ENCODE results near the gene GOLGA6L6. TPM values are rescaled to one million over a fixed set of nuclear protein-coding genes. Genes with fewer than 3 reads are reported as not detected.
"Not testable (repeated sequence)": the region's sequence is repeated elsewhere in the genome, so short reads cannot be mapped to it uniquely, and the experiment has no call there.

Gene GOLGA6L6, protein sequence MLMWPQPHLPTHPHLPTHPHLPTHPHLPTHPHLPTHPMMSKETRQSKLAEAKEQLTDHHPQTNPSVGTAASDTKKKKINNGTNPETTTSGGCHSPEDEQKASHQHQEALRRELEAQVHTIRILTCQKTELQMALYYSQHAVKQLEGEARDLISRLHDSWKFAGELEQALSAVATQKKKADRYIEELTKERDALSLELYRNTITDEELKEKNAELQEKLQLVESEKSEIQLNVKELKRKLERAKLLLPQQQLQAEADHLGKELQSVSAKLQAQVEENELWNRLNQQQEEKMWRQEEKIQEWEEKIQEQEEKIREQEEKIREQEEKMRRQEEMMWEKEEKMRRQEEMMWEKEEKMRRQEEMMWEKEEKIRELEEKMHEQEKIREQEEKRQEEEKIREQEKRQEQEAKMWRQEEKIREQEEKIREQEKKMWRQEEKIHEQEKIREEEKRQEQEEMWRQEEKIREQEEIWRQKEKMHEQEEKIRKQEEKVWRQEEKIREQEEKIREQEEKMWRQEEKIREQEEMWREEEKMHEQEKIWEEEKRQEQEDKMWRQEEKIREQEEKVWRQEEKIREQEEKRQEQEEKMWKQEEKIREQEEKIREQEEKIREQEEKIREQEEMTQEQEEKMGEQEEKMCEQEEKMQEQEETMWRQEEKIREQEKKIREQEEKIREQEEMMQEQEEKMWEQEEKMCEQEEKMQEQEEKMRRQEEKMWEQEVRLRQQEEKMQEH
- not detected for total RNA-seq

GRCh38 chr15:20541700-20542099, at the start of gene GOLGA6L6:
GOLGA6L6 (minus strand) TSS chr15:20541800; CDS start chr15:20541709, 91 bp downstream.
- H3K36me3 ChIP-seq; intact Hi-C loops (cut with DNase I); H3K4me1 ChIP-seq; H3K9me3 ChIP-seq; H3K4me3 ChIP-seq (replicated peaks in 1 of 3); DNase-seq; H3K27ac ChIP-seq; H3K27me3 ChIP-seq: not testable (repeated sequence)
- WGBS, 2 donors: 73% methylated on average over 4 of the region's 7 CpGs; no CpG with 5 or more reads in 1 of the 2 donors

DNA sequence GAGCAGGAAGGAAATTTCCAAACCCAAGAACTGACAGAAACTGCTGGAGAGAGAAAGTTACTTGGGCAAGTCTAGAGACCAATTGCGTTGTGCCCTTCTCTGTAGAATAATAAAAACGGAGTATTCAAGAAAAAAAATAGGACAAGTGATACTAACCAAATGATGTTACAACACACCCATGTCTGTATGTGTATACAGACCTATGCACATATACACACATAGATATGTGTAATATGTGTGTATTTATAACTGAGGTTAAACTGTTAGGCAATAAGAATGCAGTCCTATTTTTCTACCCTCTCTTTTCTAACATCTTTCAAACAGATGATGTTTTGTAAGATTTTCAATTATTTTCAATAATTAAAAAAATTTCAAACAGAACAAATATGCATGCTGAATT, 48.5 kb upstream of the GOLGA6L6 start:
- H3K4me3 ChIP-seq (replicated peaks in 1 of 3); H3K27me3 ChIP-seq; H3K4me1 ChIP-seq; H3K9me3 ChIP-seq; DNase-seq; intact Hi-C loops (cut with DNase I); H3K27ac ChIP-seq; H3K36me3 ChIP-seq: not testable (repeated sequence)
- no CpG with 5 or more reads among the region's 2 CpGs for WGBS, 2 donors

GRCh38 chr15:20586821-20587220, 45.2 kb upstream of the GOLGA6L6 start:
- H3K9me3 ChIP-seq, H3K36me3 ChIP-seq: not testable (repeated sequence)
- 60 to 88% methylated on average over 2 of the region's 3 CpGs for WGBS, 2 donors

GRCh38 chr15:20582726-20583115, 41.1 kb upstream of the GOLGA6L6 start:
- H3K36me3 ChIP-seq; intact Hi-C loops (cut with DNase I); H3K27ac ChIP-seq; DNase-seq; H3K4me1 ChIP-seq; H3K9me3 ChIP-seq; H3K4me3 ChIP-seq (replicated peaks in 1 of 3); H3K27me3 ChIP-seq: not testable (repeated sequence)
- 61 to 90% methylated on average over 2 to 9 of the region's 18 CpGs for WGBS, 2 donors

More at GRCh38 chr15:20586821-20587220, 45.2 kb upstream of the GOLGA6L6 start:
- H3K27me3 ChIP-seq; H3K4me1 ChIP-seq; DNase-seq; H3K27ac ChIP-seq; intact Hi-C loops (cut with DNase I); H3K4me3 ChIP-seq (replicated peaks in 1 of 3): not testable (repeated sequence)

DNA sequence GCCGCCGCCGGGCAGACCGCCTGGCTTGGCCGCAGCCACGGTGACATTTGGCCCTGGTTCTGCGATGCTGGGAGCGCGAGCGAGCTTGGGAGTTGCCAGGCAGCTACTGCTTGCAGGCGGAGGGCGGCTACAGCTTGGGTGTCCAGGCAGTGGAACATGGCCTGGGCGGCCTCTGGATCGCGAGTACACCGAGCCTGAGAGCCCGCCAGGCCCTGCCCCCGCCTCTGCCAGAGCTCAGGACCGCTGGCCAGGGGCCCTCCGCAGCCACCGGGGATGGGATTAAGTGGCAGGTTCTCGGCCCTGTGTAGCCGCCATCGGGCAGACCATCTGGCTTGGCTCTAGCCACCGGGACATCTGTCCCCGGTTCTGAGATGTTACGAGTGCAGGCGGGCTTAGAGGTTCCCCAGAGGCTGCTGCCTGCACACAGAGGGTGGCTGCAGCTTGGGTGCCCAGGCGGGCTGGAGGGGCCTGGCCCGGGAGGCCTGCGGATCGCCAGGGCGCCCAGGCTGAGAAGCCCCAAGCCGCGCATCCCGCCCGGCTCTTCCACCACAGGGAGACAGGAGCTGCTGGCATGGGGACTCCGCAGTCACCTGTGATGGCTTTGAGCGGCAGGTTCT, 40.6 kb upstream of the GOLGA6L6 start:
- DNase-seq; intact Hi-C loops (cut with DNase I); H3K27me3 ChIP-seq; H3K4me1 ChIP-seq; H3K4me3 ChIP-seq (replicated peaks in 1 of 3); H3K9me3 ChIP-seq; H3K27ac ChIP-seq; H3K36me3 ChIP-seq: not testable (repeated sequence)
- no CpG with 5 or more reads among the region's 39 CpGs for WGBS, 2 donors

DNA sequence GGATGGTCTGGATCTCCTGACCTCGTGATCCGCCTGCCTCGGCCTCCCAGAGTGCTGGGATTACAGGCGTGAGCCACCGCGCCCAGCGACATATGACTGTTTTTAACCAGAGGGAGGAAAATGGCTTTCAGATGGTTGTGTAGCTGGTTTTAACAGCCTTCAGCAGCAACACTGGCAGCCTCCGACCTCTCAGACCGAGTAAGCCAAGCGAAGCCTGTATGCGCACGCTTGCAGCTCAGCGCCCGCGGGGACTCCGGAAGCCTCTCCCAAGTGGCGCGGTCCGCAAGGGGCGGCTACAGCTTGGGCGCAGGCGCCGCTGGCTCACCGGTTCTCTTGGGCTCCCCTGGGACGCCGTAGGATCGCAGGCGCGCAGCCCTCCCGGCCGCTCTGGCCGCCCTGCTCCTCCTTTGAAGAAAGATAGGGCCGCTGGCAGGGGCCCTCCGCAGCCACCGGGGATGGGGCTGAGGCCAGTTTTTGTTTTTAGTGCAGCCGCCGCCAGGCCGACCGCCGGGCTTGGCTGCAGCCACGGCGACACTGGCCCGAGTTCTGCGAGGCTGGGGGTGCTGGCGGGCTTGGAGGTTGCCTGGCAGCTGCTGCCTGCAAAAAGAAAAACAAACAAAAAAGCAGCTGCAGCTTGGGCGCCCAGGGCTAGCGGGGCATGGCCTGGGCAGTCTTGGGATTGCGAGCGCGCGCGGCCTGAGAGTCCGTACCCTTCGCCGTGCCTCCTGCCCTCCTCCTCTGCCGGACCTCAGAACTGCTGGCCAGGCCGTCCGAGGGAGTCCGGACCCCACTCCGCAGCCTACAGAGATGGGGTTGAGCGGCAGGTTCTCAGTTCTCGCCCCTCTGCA, 39.9 kb upstream of the GOLGA6L6 start:
- H3K9me3 ChIP-seq; H3K27ac ChIP-seq; DNase-seq; H3K4me1 ChIP-seq; intact Hi-C loops (cut with DNase I); H3K4me3 ChIP-seq (replicated peaks in 1 of 3); H3K36me3 ChIP-seq; H3K27me3 ChIP-seq: not testable (repeated sequence)
- WGBS, 2 donors: no CpG with 5 or more reads among the region's 62 CpGs

DNA sequence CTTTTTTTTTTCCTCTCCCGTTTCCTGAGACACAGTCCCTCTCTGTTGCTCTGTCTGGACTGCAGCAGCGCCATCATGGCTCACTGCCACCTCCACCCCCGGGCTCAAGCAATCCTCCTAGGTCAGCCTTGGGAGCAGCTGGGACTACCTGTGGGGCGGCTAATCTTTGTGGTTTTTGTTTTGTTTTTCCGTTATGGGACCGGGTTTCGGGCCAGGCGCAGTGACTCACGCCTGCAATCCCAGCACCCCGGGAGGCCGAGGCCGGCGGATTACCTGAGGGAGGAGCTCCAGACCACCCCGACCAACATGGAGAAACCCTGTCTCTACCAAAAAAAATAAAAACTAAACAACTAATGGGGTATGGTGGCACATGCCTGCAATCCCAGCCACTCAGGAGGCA, 38.1 kb upstream of the GOLGA6L6 start:
- H3K4me3 ChIP-seq (replicated peaks in 1 of 3); H3K36me3 ChIP-seq; DNase-seq; H3K27me3 ChIP-seq; intact Hi-C loops (cut with DNase I); H3K9me3 ChIP-seq; H3K4me1 ChIP-seq; H3K27ac ChIP-seq: not testable (repeated sequence)
- 84% methylated on average over 10 of the region's 14 CpGs; no CpG with 5 or more reads in 1 of the 2 donors for WGBS, 2 donors

DNA sequence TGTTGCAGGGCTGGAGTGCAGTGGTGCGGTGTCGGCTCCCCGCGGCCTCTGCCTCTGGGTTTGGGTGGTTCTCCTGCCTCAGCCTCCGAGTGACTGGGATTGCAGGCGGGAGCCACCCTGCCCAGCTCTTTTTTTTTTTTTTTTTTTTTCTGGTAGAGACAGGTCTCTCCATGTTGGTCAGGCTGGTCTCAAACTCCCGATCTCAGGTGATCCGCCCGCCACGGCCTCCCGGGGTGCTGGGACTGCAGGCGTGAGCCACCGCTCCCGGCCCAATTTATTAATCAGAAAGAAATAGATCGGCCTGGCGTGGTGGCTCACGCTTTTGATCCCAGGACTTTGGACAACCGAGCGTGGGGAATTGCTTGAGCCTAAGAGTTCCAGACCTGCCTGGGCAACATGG, 9.7 kb upstream of the GOLGA6L6 start:
- H3K36me3 ChIP-seq; H3K9me3 ChIP-seq; H3K27ac ChIP-seq; intact Hi-C loops (cut with DNase I); H3K4me3 ChIP-seq (replicated peaks in 1 of 3); H3K27me3 ChIP-seq; DNase-seq; H3K4me1 ChIP-seq: not testable (repeated sequence)
- WGBS, 2 donors: 94 to 95% methylated on average over 6 to 14 of the region's 19 CpGs

DNA sequence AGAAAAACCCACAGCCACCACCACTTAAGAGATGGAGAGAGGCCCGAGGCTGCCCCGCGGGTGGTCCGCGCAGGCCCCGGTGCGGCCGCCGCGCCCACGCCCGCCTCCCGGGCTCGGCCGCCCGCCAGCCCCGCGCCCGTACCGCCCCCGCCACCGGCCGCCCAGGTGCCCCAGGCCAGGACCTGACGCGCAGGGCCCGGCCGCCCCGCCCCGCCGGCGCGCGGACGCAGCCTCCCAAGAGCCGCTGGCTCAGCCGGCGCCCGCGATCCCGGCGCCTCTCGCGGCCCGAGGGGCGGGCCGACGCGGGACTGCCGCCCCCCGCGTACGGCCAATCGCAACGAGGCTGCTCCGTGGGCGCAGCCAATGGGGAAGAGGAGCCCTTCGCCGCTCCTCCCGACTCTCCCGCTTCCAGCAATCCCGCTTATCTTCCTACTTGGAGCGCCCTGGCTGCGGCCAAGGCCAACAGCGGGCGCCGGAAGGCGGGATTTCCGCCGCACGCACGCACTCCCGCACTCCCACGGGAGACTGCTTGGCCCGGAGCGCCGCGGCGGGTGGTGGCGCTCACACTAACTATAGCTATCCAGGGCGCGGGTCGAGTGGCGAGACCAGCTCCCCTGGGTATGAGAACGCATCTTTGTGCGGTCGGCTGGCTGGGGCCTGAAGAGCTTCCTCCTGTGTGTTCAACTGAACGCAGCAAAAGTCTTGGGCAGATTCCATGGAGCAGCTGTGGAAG, 35.5 kb downstream of the GOLGA6L6 start:
- not testable (repeated sequence) for H3K27me3 ChIP-seq

GRCh38 chr15:20502839-20503238, 38.8 kb downstream of the GOLGA6L6 start:
- intact Hi-C loops (cut with DNase I); H3K36me3 ChIP-seq: not testable (repeated sequence)

More for the DNA sequence above, 35.5 kb downstream of the GOLGA6L6 start:
- WGBS, 2 donors: no CpG with 5 or more reads among the region's 87 CpGs
- H3K4me1 ChIP-seq; H3K36me3 ChIP-seq; H3K9me3 ChIP-seq; H3K27ac ChIP-seq; DNase-seq; intact Hi-C loops (cut with DNase I); H3K4me3 ChIP-seq (replicated peaks in 1 of 3): not testable (repeated sequence)

DNA sequence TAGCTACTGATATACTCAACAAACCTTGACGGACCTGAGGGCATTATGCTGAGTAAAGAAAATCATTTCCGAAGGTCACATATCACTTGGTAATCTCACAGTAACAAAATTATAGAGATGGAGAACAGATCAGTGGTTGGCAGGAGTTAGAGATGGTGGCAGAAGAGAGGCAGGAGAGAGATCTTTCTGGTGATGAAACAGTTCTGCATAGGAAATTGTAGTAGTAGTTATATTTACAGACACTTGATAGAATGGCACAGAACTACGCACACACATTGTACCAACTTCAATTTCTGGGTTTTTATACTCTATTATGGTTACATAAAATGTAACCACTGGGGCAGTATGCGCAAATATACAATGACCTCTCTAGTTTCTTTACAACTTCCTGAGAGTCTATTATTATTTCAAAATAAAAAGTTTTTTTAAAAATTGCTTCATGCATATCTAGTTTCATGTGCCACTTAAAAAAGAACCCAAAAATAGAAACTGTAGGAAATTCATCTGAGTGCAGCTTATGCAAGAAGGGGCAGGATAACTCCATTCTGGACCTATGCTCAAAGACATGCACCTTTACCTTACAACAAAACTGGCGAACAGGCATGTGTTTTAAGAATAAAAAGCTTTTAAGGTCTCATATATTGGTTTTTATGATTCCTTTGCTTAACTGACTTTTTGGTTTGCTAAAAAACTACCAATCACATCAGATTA, 39.9 kb downstream of the GOLGA6L6 start:
- DNase-seq; H3K4me1 ChIP-seq; H3K27me3 ChIP-seq; H3K36me3 ChIP-seq; H3K27ac ChIP-seq; intact Hi-C loops (cut with DNase I); H3K9me3 ChIP-seq; H3K4me3 ChIP-seq (replicated peaks in 1 of 3): not testable (repeated sequence)
- no CpG with 5 or more reads among the region's 5 CpGs for WGBS, 2 donors

More at GRCh38 chr15:20502839-20503238, 38.8 kb downstream of the GOLGA6L6 start:
- H3K9me3 ChIP-seq; H3K27ac ChIP-seq; H3K4me3 ChIP-seq (replicated peaks in 1 of 3); DNase-seq; H3K4me1 ChIP-seq; H3K27me3 ChIP-seq: not testable (repeated sequence)
- no CpG with 5 or more reads among the region's 3 CpGs for WGBS, 2 donors
